Ovary (tissue), 9 donors: ENCODE data around the gene FOXL2. TPM values are rescaled to one million over a fixed set of nuclear protein-coding genes. Genes with fewer than 3 reads are reported as not detected.

Experiments used
- DNase-seq, 5 donors: peaks; one replicate each; pipeline ENCODE4 v3.0.0-alpha.2; 2019 to 2020
- H3K27ac ChIP-seq, 2 donors: fragments of 200-600 bp; one replicate each; pipeline versions ENCODE4 v1.5.1 to v1.8.0; 2019 to 2022
- H3K27me3 ChIP-seq: fragments of 200-600 bp; one replicate; pipeline ENCODE4 v1.8.0; 2022
- H3K36me3 ChIP-seq: fragments of 200-600 bp; sonication (generic); one replicate; pipeline ENCODE4 v1.5.1; 2019
- H3K4me1 ChIP-seq: one replicate; pipeline ENCODE4 v1.8.1; 2013; ENCODE audit warnings: mild to moderate bottlenecking, moderate library complexity; ENCODE audit not compliant: insufficient read depth
- H3K4me3 ChIP-seq: fragments of 200-600 bp; sonication (generic); one replicate; pipeline ENCODE4 v1.5.1; 2017
- H3K9me3 ChIP-seq, 2 donors: fragments of 200-600 bp in 1 of 2; sonication (generic) in 1 of 2; one replicate each; pipeline versions ENCODE4 v1.5.1 to v1.8.1; 2013 to 2019; ENCODE audit warnings: mild to moderate bottlenecking in 1 of 2, moderate library complexity in 1 of 2
- CTCF ChIP-seq, 3 donors: fragments of 450-650 bp in 2 of 3; fragments of 200-600 bp in 1 of 3; IDR thresholded peaks; one replicate each; pipeline versions ENCODE4 v1.5.1 to v1.8.0; 2016 to 2022; ENCODE audit warnings: antibody characterized with exemption in 3 of 3, mild to moderate bottlenecking in 1 of 3
- EP300 ChIP-seq: sonication (generic); formaldehyde crosslinking; IDR thresholded peaks from one replicate; pipeline ENCODE4 v1.6.1; 2017; ENCODE audit warnings: antibody characterized with exemption
- POLR2A ChIP-seq: fragments of 450-650 bp; IDR thresholded peaks from one replicate; pipeline ENCODE4 v1.6.1; 2017; ENCODE audit warnings: antibody characterized with exemption, mild to moderate bottlenecking, moderate library complexity
- WGBS, 3 donors: extraction: QIAGEN DNeasy Blood & Tissue Kit in 1 of 3; methylation state at CpG; one replicate each; pipeline versions ENCODE4 v1.1.5 to v1.1.7; 2013 to 2017; 5-methylcytosine and 5-hydroxymethylcytosine counted together
- intact Hi-C, 4 donors: fragments of 100-400 bp; cut with DNase I; formaldehyde crosslinking; loops; one replicate each; pipeline versions ENCODE4 v1.11.0 to v1.15.1; 2022 to 2023
- polyA plus RNA-seq, 2 donors: library from polyadenylated mRNA; stranded (reverse); fragments of 200-250 nt in 1 of 2; fragments of 350-450 nt in 1 of 2; fragmentation: Illumina TruSeq in 1 of 2; extraction: RNeasy Lipid Tissue Mini Kit (QIAGEN cat#74804) in 1 of 2; gene quantifications; one replicate each; pipeline ENCODE4 v1.2.3, GENCODE V29; 2013 to 2014
- total RNA-seq, 7 donors: library from RNA; depleted of rRNA in 2 of 7; stranded (reverse); fragments of >200 nt in 2 of 7; fragmentation: NEBNext Ultra II Directional in 3 of 7; extraction: Animal tissue kit (Norgen Biotek cat#: 25700) in 3 of 7; gene quantifications; one replicate each; pipeline versions ENCODE4 v1.1.0 to v1.2.4, GENCODE V29; 2016 to 2023
- donor health status: DM: no; HTN: no; CAD: no; lungs with moderate emphysema.
- donor health status: DM: no; HTN: no; CAD: no.
- donor health status: Bipolar disorder and iron deficiency.
- donor health status: DM: yes; HTN: yes; CAD: no.
- donor health status: DM: no; HTN: no; CAD: no.
- donor health status: DM: yes; HTN: yes; CAD: no.

The FOXL2 gene
- total and polyA plus RNA-seq, 9 donors = 22.7 to 184 (median 88.8) TPM

GRCh38 chr3:138909904-138910303 is 37.0 kb downstream of the FOXL2 start:
- no peaks in the 10 kb centered on the region for H3K27me3 ChIP-seq
- no peaks in the 10 kb centered on the region for H3K36me3 ChIP-seq
- H3K9me3 ChIP-seq = no peaks in the 10 kb centered on the region
- no peak for TF ChIP-seq POLR2A
- no peak for TF ChIP-seq EP300
- TF ChIP-seq CTCF (IDR thresholded peaks at IDR 0.05) = no peak
- no peaks in the 10 kb centered on the region for H3K4me1 ChIP-seq
- H3K4me3 ChIP-seq = no peak overlapping the region
- H3K27ac ChIP-seq = no peak overlapping the region
- no peak for DNase-seq
- intact Hi-C loops = loop anchor here in 3 of 4 donors (10.0 kb wide), 4 partner anchors 75 to 575 kb away; partner anchors contain the start of gene PIK3CB (in 2 of the 3)

GRCh38 chr3:138908846-138909245 is 38.1 kb downstream of the FOXL2 start:
- no peak for TF ChIP-seq EP300
- no peak for TF ChIP-seq CTCF (IDR thresholded peaks at IDR 0.05)
- TF ChIP-seq POLR2A = no peak
- intact Hi-C loops = no loop called here
- no peaks in the 10 kb centered on the region for H3K36me3 ChIP-seq
- DNase-seq = no peak
- H3K4me1 ChIP-seq = no peaks in the 10 kb centered on the region
- no peaks in the 10 kb centered on the region for H3K27me3 ChIP-seq
- H3K27ac ChIP-seq = no peak overlapping the region
- H3K4me3 ChIP-seq = no peak overlapping the region
- 94 to 97% (median 95%) methylated on average over 5 of the region's 5 CpGs for WGBS, 3 donors
- no peaks in the 10 kb centered on the region for H3K9me3 ChIP-seq

GRCh38 chr3:138907539-138907938 is 39.4 kb downstream of the FOXL2 start:
- Histone ChIP-seq H3K4me1 (no peaks in the 10 kb centered on the region), H3K4me3 (no peak overlapping the region), H3K36me3 (no peaks in the 10 kb centered on the region), H3K9me3 (no peaks in the 10 kb centered on the region), H3K27me3 (no peaks in the 10 kb centered on the region), H3K27ac (no peak overlapping the region)
- TF ChIP-seq EP300 = no peak
- TF ChIP-seq CTCF (IDR thresholded peaks at IDR 0.05) = no peak
- TF ChIP-seq POLR2A = no peak
- intact Hi-C loops = no loop called here
- 79 to 88% (median 84%) methylated on average over 3 of the region's 3 CpGs for WGBS, 3 donors
- no peak for DNase-seq

- Histone ChIP-seq H3K36me3 (no peaks in the 10 kb centered on the region), H3K9me3 (no peaks in the 10 kb centered on the region), H3K4me3 (no peak overlapping the region), H3K27me3 (no peaks in the 10 kb centered on the region), H3K4me1 (no peaks in the 10 kb centered on the region), H3K27ac (no peak overlapping the region)
- TF ChIP-seq EP300 = no peak
- no peak for TF ChIP-seq POLR2A
- TF ChIP-seq CTCF (IDR thresholded peaks at IDR 0.05) = no peak
- intact Hi-C loops = no loop called here
- WGBS, 3 donors = 81 to 95% (median 83%) methylated on average over 1 of the region's 1 CpG
- no peak for DNase-seq
Observed at GRCh38 chr3:138902171-138902570, 44.8 kb downstream of the FOXL2 start.
